Stimulated activated CD8-positive, alpha-beta memory T cell treated with anti-CD3 and anti-CD28 coated beads, Interleukin-15, amount 100 ng/mL, for 4 hours (primary cell): ENCODE data around the gene RAB40AL.

ENCODE experiments used
- DNase-seq, 2 donors: peaks; one replicate each; pipeline ENCODE4 v3.0.0-alpha.2; 2020; ENCODE audit warnings: low read depth in 2 of 2

RAB40AL gene

DNA sequence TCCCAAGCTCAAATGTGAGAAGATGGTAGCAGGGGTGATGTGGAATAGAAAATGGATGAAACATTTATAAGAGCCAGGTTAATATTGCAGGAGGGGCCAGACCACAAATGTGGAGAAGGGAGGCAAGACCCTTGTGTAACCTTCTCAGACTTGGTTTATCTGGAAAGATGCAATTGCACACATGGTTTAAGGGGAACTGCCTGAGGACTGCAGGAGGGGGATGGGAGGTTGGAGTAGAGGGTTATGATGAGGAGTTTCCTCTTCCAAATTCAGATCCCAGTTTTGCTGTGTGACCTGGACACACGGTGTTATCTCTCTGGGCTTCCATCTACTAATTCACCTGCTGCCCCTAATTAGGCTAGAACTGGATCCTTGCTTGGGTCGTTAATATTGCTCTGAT, 46.1 kb downstream of the RAB40AL start:
- DNase-seq = no peak

DNA sequence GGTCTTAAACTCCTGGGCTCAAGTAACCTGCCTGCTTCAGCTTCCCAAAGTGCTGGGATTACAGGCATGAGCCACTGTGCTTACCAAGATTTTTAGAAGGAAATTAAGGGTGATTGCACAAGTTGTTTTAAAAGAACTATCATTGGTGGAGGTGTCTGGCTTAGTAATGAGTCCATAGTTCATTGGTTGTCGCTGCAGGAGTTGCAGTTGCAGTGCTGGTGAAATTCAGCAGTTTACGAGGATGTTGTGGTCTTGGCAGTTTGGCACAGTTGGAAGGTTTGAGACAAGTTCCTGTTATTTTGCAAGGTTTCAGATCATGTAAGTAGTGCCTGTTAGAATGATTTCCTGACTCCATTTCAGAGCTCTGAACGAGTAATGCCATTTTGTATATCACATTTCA, 48.1 kb downstream of the RAB40AL start:
- DNase-seq = no peak
